ENCODE results near the gene URB1.

The URB1 gene

DNA sequence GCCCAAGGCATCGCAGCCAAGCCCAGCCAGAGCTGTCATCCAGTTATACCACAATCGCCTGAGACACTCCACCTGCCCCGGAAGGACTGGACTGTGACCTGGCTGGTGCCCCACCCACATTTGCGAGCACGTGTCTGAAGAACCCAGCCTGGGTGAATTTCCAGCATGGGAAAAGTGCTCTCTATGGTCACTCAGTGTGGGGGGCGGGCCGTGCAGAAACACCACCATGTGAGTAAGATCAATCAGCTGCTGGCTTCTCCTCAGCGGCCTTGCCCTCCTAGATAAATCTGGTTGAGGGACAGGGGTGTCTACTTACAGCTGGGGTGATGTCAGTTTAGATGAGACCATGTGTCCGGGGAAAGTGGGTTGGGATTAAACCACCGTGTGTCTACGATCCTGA, 44.8 kb downstream of the URB1 start:
- no peak for DNase-seq (ENCODE audit: low read depth, low spot score)

DNA sequence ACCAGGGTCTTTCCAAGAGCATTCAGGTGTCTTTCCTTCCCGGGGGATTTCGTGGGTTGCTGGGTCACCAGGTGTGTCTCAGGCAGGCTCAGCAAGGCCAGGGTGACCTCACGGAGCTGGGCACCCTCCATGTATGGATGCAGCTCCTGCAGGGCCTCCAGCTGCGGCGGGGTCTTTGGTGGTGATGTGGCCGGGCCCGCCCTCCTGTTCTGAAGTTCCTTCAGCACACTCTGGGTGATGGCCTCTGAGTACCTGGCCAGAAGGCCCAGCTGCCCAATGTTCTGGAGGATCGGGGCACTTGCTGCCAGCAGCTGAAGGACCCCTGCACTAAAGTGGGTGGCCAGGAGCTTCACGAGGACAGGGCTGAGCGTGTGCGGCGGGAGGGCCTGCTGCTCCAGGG, 45.5 kb downstream of the URB1 start:
- DNase-seq (ENCODE audit: low read depth, low spot score), result no peak

DNA sequence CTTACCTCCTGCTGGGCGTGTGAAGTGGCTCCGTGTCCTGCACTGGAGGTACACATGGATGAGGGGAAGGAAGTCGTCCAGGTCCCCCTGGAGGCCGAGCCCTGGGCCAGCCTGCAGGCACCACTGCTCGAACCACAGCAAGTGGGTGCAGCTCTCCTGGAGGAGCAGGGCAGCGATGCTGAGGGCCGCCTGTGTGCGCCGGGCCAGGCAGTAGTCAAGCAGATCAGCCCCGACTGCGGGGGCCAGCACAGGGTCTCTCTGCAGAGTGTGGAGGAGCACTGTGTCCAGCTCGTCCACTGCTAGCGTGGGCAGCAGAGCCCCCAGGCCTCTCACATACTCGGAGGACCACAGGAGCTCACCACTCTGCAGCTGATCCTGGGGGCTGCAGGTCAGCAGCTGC, 45.9 kb downstream of the URB1 start:
- DNase-seq (ENCODE audit: low read depth, low spot score), result no peak

DNA sequence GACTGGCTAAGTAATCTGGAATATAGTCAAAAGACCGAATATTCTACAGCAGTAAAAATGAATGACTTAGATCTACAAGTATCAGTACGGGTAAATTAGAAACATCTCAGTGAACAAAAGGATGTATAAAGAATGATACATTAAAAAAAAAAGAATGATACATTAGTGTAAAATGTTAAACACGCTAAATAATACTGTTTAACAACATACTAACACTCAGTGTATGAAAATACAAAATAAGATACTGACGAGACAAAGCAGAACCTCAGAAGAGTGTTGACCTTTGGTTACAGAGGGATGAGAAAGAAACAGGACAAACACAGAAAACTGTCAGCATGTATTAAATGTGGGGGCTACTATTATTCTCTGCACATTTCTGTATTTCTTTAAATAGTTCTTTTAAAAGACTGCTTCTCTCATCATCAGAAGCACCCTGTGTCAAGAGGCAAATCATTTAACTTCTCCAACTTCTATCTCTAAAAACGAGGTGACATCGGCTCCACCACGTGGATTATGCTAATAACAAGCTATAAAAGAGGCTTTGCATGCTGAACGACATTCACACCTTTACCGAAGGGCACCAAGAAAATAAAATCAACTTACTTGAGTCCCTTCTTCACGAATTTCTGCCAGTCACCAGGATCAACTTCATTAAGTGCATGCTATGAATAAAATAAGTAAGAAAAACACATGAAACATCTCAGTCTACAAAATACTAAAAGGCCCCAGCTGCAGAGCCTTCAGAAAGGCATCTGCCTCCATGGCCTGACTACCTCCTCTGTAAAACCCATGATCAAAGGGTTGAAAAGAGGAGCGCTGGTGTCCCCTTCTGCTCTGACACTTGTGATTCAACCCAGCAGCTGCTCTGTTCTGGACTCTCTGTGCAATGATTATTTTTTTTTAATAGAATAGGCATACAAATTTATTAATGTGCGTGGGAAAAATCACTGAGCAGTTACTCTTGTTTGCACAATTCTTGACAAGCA, 51.7 kb downstream of the URB1 start:
- DNase-seq (ENCODE audit: low read depth, low spot score), result no peak

DNA sequence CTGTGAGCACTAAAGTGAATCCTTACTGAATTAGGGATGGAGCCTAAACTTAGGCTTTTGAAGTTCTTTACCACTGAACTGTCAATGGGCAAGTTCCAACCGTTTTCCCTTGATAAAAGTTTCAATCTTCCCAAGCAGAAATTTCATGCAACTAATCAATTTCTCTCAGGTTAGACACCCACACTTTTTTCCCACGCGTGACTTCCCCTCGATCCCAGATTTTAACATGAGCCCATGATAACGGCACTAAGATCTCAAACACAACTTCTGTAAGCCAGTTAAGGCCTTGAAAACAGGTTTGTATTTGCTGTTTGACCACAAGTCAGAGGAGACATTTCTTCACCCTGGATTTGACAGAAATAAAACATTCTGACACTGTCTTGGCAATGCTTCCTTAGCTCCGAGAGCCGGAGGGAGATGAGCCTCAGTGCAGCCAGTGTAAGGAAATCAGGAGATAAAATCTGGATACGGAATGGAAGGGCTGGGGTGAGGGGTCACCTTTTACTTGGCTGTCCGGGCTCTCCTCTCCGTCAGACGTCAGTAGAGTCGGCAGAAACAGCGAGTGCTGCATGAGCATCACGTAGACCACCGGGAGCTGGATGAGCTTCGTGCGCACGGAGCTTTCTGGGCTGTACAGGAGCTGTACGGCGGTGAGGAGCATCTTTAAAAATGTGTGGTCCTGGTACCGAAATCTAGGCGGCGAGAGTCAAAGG, 54.4 kb downstream of the URB1 start:
- no peak for DNase-seq (ENCODE audit: low read depth, low spot score)

DNA sequence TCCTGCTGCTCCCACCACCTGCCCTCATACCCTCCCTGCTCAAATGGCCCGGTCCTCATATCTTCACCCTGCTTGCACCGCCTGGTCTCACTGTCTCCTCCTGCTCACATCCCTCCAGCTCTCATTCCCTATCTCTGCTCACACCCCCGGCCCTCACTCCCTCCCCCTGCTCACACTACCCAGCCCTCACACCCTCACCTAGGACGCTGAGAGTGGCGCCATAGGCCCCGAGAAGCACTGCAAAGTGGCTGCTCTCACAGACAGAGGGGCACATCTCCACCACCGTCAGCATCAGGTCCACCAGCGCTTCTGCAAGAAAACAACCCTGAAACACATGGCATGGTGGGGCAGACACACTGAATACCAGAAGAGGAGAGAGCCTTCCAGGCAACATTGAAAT, 55.6 kb downstream of the URB1 start:
- DNase-seq (ENCODE audit: low read depth, low spot score), result no peak

DNA sequence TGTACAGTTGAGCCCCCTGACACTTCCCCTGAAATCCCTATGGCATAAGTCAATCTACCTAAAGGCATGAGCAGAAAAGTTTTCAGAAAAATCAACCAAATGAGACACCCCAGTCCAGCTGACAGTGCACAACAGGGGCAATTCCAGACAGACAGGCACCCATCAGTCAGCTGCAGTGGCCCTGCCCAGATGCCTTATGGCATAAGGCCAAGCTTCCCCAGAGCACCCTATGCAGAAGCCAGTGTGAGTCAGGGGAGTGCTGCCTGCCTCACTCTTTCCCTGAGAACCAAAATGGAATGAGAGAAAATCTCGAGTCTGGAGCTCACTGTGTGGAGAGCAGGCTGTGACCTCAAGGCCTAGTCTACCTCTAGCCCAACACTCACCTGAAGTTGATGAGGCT, 56.1 kb downstream of the URB1 start:
- no peak for DNase-seq (ENCODE audit: low read depth, low spot score)

DNA sequence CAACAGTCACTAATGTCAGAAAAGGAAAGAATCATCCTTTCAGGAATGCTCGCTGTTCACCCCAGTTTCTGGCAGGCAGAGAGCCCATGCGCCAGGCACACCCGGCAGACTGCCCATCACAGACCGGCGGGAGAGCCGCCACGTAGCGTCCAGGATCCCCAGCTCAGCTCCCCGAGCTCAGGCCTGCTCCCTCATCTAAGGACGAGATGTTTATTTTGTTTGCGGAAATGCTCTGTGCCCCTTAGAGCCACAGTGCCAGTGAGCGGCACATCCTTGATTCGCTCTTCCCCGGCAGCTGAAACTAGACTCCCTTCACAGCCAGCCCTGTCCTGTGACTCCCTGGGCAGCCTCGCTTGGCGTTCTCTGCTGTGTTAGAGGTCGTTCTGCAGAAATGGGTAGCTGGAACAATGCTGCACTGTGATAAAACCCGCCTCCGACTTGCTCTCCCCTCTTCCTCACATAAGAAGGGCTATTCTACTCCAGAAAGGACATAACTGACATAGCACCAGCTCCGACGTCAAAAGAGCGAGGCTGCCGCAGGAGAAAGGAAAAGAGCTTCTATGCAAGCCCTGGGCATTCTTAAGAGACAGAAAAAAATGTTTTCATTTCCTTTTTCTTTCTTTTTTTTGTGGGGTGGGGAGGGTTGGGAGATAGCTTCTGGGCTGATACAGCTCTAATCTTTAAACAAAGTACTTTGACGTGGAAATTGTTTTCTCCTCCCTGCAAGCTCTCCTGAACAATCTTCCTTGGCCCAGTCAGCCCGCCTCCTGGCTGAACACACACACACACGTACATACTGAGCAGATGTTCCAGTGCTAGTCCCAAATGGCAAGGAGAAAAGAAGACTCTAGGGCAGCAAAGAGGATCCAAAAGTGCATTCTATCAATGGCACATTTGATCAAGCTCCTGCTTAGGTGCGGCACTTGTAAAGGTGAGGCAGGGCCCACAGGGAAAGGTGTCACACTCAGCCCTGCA, 56.9 kb downstream of the URB1 start:
- no peak for DNase-seq (ENCODE audit: low read depth, low spot score)

DNA sequence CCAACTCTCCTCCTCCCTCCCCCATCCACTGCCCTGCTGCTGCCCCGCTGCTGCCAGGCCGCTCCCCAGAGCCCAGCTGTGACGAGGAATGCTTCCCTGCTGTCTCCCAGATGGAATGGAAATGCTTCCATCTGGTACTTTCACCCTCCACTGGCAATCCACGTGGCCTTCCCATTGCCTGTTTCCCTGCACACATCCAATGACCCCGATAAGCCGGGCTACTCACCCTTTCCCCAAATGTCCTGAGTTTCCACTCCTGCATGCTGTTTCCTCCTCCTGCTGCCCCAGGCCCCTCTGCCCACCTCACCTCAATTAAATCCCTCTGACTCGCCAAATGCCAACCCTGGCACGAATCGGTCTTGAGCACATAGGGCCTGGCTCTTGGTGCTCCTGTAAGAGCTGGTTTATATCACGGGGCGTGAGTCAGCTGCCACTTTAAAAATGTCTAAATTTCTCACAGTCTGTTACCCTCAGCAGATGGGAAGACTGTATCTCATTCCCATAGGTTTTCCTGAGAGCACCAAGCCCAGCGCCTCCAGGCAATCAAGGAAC, 57.8 kb downstream of the URB1 start:
- no peak for DNase-seq (ENCODE audit: low read depth, low spot score)

DNA sequence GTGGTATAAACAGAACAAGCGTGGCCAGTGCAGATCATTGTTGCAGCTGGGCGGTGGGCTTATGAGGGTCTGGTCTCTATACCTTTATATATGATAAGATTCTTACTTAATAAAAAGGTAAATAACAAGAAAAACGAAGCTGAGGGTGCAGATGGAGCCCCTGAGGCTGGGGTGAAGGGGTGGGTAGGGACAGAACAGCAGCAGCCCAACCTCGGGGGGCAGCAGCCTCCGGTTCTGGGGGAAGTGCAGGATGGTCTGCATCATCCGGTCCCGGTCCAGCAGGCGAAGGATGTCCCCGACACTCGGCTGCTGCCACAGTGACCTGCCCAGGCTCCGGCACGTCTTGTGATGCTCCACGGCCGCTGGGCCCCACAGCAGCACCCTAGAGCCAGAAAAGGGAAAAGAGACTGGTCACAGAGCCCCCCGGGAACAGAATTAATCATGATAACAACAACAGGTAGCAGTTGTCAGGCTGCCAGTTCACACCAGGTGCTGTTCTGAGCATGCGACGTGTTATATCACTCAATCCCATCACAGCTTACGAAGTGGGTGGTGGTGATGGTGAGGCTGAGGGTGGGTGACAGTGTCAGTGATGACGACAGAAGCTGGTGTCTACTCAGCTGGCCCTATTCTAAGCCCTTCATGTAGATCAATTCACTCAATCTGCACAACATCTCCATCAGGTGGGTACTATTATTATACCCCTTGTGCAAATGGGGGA, 58.7 kb downstream of the URB1 start:
- DNase-seq (ENCODE audit: low read depth, low spot score), result no peak

DNA sequence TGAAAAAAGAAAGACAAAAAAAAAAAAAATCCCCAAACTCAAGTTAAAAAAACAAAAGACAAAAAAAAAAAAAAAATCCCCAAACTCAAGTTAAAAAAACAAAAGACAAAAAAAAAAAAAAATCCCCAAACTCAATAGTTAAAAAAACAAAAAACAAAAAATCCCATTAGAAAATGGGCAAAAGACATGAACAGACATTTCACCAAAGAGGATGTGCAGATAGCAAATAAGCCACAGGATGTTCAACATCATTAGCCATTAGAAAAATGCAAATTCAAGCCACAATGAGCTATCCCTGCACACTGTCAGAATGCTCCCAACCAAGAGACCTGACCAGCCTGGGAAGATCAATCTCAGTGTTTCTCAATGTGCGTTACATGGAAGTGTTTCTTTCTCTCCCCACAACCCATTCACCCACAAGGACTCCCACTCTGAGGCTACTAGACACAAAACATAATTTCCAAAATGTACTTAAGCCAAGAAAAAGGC, 60.3 kb downstream of the URB1 start:
- no peak for DNase-seq (ENCODE audit: low read depth, low spot score)

DNA sequence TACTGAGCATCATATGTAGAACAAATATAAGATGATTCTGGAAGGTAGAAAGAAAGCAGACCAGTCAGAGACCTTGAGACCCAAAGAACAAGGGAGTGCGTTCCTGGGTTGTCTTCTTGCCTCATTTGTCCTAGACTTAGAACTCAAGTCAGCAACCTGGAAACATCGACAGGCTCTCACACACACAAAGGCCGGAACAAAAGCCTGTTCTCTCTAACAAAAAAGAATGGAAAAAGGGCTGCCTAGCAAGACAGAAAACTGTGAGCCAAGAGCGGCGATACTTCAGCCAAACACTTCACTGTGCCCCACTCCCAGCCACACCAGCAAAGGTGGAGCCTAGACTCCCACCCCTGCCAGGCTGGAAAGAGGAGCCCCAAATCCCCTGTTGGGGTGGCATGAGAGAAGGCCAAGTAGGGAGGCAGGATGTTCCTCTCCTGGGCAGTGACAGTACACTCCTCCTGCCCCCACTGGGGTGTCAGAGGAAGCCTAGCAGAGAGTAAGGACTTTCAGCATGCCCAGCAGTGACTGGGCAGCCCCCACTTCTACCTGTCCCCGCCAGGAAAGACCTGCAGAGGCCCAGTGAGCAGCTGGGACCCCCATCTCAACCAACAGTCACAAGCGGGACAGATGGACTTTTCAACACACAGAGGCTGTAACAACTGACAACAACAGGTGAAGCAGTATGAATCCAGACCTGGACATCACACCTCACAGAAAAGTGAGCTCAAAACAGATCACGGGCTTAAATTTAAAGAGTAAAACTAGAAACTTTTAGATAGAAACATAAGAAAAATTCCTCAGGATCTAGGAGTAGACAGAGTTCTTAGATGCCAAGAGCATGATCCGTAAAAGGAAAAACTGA, 61.1 kb downstream of the URB1 start:
- DNase-seq (ENCODE audit: low read depth, low spot score), result no peak

DNA sequence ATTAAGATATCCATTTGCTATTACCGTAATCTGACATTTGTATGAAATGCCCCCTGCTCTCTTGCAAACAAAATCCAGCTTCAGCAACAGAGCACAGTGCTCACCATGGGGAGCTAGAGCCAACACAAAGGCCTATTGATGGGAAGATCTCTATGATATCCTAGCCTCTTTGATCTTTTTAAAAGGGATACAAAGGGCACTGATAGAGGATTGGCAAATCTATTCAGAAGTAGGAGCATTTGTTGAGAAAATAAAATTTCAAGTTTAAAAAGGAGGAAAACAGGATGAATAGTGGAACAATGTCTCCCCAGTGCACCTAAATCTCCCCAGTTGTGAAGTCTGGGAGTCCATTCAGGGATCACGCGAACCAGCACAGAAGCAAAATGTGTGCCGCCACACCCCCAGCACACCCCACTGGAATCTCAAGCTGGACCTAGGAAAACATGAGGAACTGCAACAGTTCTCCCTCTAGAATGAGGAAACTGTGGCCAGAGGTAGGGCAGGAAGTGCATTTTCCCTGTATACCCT, 62.0 kb downstream of the URB1 start:
- DNase-seq (ENCODE audit: low read depth, low spot score), result no peak

DNA sequence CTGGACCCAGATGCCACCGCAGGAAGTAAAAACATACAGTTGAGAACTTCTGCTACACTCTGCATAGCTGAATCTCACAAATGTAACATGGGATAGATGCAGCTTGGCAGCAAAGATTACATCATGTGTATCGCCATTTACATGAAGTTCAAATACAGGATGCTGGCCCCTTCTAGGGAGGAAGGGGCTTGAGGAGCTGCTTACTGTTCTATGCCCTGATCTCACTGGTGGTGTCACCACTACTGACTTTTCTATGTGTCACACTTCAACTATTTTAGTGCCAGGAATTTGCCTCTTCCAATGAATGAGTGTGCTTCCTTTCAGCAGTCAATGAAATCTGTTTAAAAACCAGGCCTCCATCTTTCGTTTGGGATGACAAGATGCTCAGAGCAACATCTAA, 63.0 kb downstream of the URB1 start:
- DNase-seq (ENCODE audit: low read depth, low spot score), result no peak

DNA sequence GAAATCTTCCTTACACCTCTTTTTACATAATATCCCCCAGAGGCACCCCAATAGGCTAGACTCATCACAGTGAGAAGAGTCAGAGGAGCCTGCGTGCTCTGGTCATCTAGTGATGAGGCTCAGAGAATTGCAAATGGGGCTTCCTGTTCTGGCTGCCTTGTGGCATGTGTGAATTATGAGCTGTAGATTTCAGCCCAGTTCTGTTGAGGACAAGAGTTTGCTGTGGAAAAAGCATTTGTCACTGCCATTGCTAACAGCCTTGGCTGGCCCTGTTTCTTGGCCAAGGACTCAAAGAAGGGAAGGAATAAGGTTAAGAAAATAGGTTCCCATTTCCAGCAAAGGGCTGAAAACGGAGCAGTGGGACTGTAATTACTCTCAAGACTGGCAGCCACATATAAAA, 63.5 kb downstream of the URB1 start:
- no peak for DNase-seq (ENCODE audit: low read depth, low spot score)

DNA sequence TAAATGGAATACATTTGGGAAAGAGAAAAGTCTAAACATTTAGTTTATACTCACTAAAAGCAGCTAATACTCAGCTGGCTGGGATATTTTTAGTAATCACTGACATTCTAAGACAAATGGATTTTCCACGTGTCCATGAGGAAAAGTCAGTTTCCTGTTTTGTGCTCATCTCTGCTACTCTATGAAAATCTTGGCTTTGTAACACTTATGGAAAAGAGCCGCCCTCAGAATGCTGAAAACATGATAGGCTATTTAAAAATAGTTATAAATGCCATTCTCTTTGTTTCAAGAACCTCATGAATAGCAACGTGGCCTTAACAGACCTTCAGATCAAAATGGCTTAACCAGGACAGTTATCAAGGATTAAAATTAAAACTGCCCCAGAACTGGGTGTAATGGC, 64.2 kb downstream of the URB1 start:
- DNase-seq (ENCODE audit: low read depth, low spot score), result no peak

DNA sequence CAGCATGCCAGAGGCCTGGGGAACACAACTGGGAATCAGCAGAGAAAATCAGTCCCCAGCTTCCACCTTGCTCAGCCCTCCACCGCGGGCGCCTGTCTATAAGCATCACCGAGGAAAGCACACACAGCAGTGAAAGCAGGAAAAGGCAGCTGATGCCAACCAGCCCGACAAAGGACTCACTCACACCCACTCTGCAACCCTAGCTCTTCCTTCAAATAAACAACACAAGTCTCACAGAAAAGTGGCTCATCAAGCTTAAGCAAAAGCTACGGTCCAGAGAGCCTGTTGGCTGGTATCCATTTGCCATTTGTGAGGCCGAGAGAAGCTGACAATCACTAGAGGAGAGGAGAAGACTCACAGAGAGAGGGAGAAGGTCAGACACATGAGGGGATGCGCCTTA, 67.1 kb downstream of the URB1 start:
- no peak for DNase-seq (ENCODE audit: low read depth, low spot score)

DNA sequence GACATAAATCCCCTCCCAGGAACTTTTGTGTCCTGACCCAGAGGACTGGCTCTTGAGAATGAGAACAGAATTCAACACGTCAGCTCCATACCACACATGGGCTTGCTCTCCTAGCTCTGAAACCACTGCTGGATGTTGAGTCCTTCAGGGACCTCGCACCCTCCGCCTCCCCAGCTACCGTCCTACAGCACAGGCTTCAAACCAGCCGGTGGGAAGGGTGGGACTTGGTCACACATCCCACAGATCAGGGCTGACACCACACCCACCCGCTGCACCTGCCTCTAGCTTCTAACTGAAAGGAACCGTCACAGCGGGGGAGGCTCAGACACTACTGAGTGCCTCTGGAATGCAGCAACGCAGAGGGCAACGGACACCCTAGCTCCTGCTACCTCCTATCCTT, 70.1 kb downstream of the URB1 start:
- DNase-seq (ENCODE audit: low read depth, low spot score), result no peak

DNA sequence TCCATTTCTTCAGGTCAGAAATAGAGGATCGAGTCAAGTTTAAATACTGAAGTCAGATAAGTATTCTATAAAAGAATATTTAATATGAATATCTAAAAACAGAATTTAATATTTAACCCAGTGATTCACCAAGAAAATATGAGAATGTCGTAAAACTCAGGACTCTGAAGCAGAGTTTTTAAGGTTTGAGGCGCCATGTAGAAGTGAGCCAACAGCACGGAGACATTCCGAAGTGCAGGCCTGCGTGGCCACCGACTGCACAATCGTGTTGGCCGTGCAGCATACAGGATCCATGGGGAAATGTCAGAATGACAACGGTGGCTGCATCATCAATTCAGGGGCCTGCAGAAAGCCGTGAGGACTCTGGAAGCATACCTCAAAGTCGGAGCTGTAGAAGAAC, 70.7 kb downstream of the URB1 start:
- no peak for DNase-seq (ENCODE audit: low read depth, low spot score)

All from ELF-1 (cell line).